ENCODE measurements around the gene CYLD. TPM values are rescaled to one million over a fixed set of nuclear protein-coding genes. Genes with fewer than 3 reads are reported as not detected.

Gene CYLD
- total RNA-seq, 3 donors from 2014 or later: 40.6 to 62.9 (median 43.4) TPM

DNA sequence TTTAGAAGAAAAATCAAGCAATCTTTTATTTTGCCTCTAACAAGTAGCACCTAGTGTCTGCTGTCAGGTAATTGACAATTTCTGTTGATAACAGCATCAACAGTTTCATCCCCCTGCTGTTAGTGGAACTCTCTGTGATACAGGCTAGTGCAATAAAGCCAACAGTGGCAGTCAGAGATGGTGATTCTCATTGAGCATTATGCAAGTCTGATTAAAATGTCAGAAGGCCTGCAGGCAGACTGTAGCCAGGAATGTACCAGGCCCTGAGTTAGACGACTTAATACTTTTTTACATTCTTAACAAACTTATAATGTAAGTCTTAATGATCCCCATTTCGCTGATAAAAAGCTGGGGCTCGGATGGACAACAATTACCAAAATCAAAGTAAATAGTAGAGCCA lies 14.6 kb downstream of the CYLD start:
- H3K27ac ChIP-seq: no peak overlapping the region
- no peak for DNase-seq (ENCODE audit: low spot score in 2 of 2)
- no peaks in the 10 kb centered on the region for H3K27me3 ChIP-seq
- H3K4me1 ChIP-seq: no peaks in the 10 kb centered on the region
- intact Hi-C loops (cut with DNase I; ENCODE audit: low total_unique reads): no loop called here
- H3K36me3 ChIP-seq: peaks cover 5% of the 10 kb centered on the region
- TF ChIP-seq, protein P1, sequence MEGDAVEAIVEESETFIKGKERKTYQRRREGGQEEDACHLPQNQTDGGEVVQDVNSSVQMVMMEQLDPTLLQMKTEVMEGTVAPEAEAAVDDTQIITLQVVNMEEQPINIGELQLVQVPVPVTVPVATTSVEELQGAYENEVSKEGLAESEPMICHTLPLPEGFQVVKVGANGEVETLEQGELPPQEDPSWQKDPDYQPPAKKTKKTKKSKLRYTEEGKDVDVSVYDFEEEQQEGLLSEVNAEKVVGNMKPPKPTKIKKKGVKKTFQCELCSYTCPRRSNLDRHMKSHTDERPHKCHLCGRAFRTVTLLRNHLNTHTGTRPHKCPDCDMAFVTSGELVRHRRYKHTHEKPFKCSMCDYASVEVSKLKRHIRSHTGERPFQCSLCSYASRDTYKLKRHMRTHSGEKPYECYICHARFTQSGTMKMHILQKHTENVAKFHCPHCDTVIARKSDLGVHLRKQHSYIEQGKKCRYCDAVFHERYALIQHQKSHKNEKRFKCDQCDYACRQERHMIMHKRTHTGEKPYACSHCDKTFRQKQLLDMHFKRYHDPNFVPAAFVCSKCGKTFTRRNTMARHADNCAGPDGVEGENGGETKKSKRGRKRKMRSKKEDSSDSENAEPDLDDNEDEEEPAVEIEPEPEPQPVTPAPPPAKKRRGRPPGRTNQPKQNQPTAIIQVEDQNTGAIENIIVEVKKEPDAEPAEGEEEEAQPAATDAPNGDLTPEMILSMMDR (IDR thresholded peaks at IDR 0.05): no peak
- TF ChIP-seq POLR2A (IDR thresholded peaks at IDR 0.05): no peak
- TF ChIP-seq POLR2AphosphoS5 (IDR thresholded peaks at IDR 0.05): no peak
- H3K9me3 ChIP-seq: no peaks in the 10 kb centered on the region
- H3K4me3 ChIP-seq: no peak overlapping the region

DNA sequence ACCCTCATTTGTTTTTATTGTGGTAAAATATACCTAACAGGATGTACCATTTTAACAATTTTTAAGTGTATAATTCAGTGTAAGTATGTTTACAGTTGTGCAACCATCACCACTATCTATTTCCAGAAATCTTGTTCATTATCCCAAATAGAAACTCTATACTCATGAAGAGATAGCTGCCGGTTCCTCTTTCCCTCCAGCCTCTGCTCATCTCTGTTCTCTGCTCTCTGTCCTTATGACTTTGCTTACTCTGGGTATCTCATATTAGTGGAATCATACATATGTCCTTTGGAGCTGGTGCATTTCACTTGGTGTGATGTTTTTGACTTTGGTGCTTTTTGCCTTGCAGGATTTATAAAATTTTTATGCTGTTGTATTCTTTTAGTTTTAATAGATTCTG lies 19.4 kb downstream of the CYLD start:
- intact Hi-C loops (cut with DNase I; ENCODE audit: low total_unique reads): no loop called here
- TF ChIP-seq POLR2A (IDR thresholded peaks at IDR 0.05) (no peak), POLR2AphosphoS5 (IDR thresholded peaks at IDR 0.05) (no peak)
- TF ChIP-seq, protein P1 (IDR thresholded peaks at IDR 0.05): no peak

DNA sequence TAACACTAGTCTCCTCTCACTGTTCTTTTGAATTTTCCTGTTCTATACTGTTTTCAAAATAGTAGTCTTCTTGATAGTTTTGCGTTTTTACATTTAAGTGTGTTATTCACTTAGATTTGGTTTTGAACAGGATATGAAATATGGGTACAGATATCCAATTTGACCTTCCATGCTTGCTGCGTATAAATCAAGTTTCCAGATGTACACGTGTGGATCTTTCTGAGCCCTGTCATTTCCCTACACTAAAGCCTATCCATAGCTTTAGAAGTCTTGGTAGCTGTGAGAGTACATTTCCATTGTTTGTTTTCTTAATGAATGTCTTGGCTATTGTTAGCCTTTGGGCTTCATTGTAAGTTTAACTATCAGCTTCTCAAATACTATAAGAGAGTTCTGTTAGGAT lies 20.4 kb downstream of the CYLD start:
- Histone ChIP-seq H3K27ac (no peak overlapping the region), H3K4me1 (no peaks in the 10 kb centered on the region), H3K9me3 (peaks cover 0 to 16% of the 10 kb centered on the region in 2 donors), H3K27me3 (no peaks in the 10 kb centered on the region), H3K36me3 (peaks cover 5% of the 10 kb centered on the region), H3K4me3 (no peak overlapping the region)
- DNase-seq (ENCODE audit: low spot score in 2 of 2): no peak
- TF ChIP-seq POLR2A (IDR thresholded peaks at IDR 0.05) (no peak), POLR2AphosphoS5 (IDR thresholded peaks at IDR 0.05) (no peak)
- TF ChIP-seq, protein P1 (IDR thresholded peaks at IDR 0.05): no peak
- intact Hi-C loops (cut with DNase I; ENCODE audit: low total_unique reads): no loop called here

More for the DNA sequence above, 19.4 kb downstream of the CYLD start:
- no peak overlapping the region for H3K4me3 ChIP-seq
- no peaks in the 10 kb centered on the region for H3K27me3 ChIP-seq
- H3K4me1 ChIP-seq: no peaks in the 10 kb centered on the region
- H3K36me3 ChIP-seq: peaks cover 5% of the 10 kb centered on the region
- H3K27ac ChIP-seq: no peak overlapping the region
- no peak for DNase-seq (ENCODE audit: low spot score in 2 of 2)
- H3K9me3 ChIP-seq: peaks cover 0 to 10% of the 10 kb centered on the region in 2 donors

DNA sequence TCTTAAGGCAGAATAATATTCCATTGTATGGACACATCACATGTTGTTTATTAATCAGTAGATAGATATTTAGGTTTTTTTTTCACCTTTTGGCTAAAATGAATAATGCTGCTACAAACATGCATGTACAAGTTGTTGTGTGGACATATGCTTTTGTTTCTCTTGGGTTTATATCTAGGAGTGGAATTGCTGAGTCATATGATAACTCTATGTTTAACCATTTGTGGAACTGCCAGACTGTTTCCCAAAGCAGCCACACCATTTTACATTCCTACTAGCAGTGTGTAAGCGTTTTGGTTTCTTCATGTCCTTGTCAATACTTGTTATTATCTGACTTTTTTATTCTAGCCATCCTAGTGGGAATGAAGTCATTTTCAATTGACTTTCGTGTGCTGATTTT lies 21.3 kb downstream of the CYLD start:
- TF ChIP-seq, protein P1 (IDR thresholded peaks at IDR 0.05): no peak
- TF ChIP-seq POLR2A (IDR thresholded peaks at IDR 0.05): no peak
- no peak for TF ChIP-seq POLR2AphosphoS5 (IDR thresholded peaks at IDR 0.05)
- no peak for DNase-seq (ENCODE audit: low spot score in 2 of 2)
- Histone ChIP-seq H3K27me3 (no peaks in the 10 kb centered on the region), H3K4me3 (no peak overlapping the region), H3K9me3 (peaks cover 0 to 16% of the 10 kb centered on the region in 2 donors), H3K36me3 (peaks cover 5% of the 10 kb centered on the region), H3K27ac (no peak overlapping the region), H3K4me1 (no peaks in the 10 kb centered on the region)
- intact Hi-C loops (cut with DNase I; ENCODE audit: low total_unique reads): no loop called here

DNA sequence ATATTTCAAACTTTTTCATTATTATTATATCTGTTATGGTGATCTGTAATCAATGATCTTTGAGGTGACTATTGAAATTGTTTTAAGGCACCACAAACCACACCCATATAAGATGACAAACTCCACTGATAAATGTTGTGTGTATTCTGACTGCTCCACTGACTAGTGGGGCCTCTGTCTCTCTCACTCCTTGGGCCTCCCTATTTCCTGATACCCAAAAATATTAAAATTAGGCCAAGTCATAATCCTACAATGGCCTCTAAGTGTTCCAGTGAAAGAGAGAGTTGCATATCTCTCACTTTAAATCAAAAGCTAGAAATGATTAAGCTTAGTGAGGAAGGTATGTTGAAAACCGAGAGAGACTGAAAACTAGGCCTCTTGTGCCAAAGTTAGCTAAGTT lies 23.4 kb downstream of the CYLD start:
- Histone ChIP-seq H3K36me3 (peaks cover 5% of the 10 kb centered on the region), H3K27ac (no peak overlapping the region), H3K4me3 (no peak overlapping the region), H3K9me3 (peaks cover 0 to 16% of the 10 kb centered on the region in 2 donors), H3K4me1 (no peaks in the 10 kb centered on the region), H3K27me3 (no peaks in the 10 kb centered on the region)
- no peak for DNase-seq (ENCODE audit: low spot score in 2 of 2)
- intact Hi-C loops (cut with DNase I; ENCODE audit: low total_unique reads): no loop called here
- no peak for TF ChIP-seq POLR2AphosphoS5 (IDR thresholded peaks at IDR 0.05)
- TF ChIP-seq, protein P1 (IDR thresholded peaks at IDR 0.05): no peak
- TF ChIP-seq POLR2A (IDR thresholded peaks at IDR 0.05): no peak
